ENCODE data around the gene GNA14. TPM values are rescaled to one million over a fixed set of nuclear protein-coding genes. Genes with fewer than 3 reads are reported as not detected.

GNA14 gene
- total and polyA plus RNA-seq, 2 of the 8 experiments (the other 6 are each of a cell fraction or from before 2014, with no cell fraction given): 3.4 to 6.3 TPM

DNA sequence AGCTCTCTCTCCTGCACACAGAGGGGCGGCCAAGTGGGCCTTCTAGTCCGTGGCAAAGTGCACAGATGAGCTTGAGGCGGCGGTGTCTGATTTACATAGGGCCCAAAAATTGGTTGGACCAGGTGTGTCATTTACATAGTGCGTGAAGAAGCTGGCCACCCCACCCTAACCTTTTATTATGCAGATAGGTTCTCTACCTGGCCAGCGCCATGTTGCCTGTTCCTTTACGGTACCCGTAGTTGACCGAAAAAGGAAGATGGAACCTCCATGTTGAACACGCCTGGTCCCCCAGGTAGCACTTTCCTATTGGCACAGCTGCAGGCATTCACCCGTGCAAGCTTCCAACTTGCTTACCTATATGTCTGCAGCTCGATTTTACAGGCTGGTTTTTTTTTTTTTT, 61.5 kb downstream of the GNA14 start:
- H2AFZ ChIP-seq (ENCODE audit: low read length): no peak overlapping the region
- no peak overlapping the region for H4K5ac ChIP-seq (ENCODE audit: insufficient read length, low read depth, low read length)
- H4K91ac ChIP-seq (replicated peaks; ENCODE audit: insufficient read length, low read length): peak overlapping the region; percentile 67
- no peaks in the 10 kb centered on the region for H3K27me3 ChIP-seq (replicated peaks in 1 of 4; ENCODE audit: control insufficient read depth in 3 of 4, extremely low read depth in 1 of 4, insufficient read depth in 3 of 4, low read length in 3 of 4)
- H3K23ac ChIP-seq (ENCODE audit: insufficient read length): no peak overlapping the region
- H2AK5ac ChIP-seq (ENCODE audit: low read depth, low read length): no peak overlapping the region; the same call in 1 of the 2 replicates
- peak overlapping the region; percentile 10; the same call in 1 of the 2 replicates for H3K27ac ChIP-seq (ENCODE audit: low read depth, low read length)
- no peak overlapping the region for H3K14ac ChIP-seq (ENCODE audit: insufficient read length)
- no peaks in the 10 kb centered on the region for H3K79me2 ChIP-seq (ENCODE audit: control insufficient read depth in 1 of 2, insufficient read depth in 2 of 2, low read length in 2 of 2)
- H2BK120ac ChIP-seq (replicated peaks; ENCODE audit: low read depth, low read length): peak overlapping the region; percentile 65
- peaks cover 3 to 23% (median 14%) of the 10 kb centered on the region in 4 experiments; a peak in 4 of 7 replicates for H3K4me1 ChIP-seq (replicated peaks in 1 of 4; ENCODE audit: control insufficient read depth in 3 of 4, insufficient read depth in 4 of 4, low read length in 3 of 4)
- H3K4me2 ChIP-seq (ENCODE audit: insufficient read depth in 1 of 2, low read depth in 2 of 2, low read length in 2 of 2): no peak overlapping the region
- DNase-seq (ENCODE audit: low read depth in 1 of 2, low spot score in 2 of 2) (no peak), FAIRE-seq (no peak)
- H3K23me2 ChIP-seq (ENCODE audit: low read depth, low read length): no peaks in the 10 kb centered on the region
- H2BK20ac ChIP-seq (ENCODE audit: low read length): peak overlapping the region; percentile 94; the same call in 1 of the 2 replicates
- no peaks in the 10 kb centered on the region for H3K9me3 ChIP-seq (ENCODE audit: insufficient read depth in 2 of 2, low read depth in 1 of 2, low read length in 1 of 2)
- no peak overlapping the region for H2BK15ac ChIP-seq (ENCODE audit: low read length)
- peak overlapping the region; percentile 82; the same call in 1 of the 2 replicates for H2BK5ac ChIP-seq (ENCODE audit: low read depth, low read length)
- peak overlapping the region; percentile 20; the same call in 1 of the 2 replicates for H3K18ac ChIP-seq (ENCODE audit: extremely low read depth, low read length)
- no peak overlapping the region for H3K9ac ChIP-seq (replicated peaks in 1 of 4; ENCODE audit: extremely low read depth in 1 of 4, low read depth in 3 of 4, low read length in 3 of 4)
- no peaks in the 10 kb centered on the region for H3K36me3 ChIP-seq (ENCODE audit: control insufficient read depth in 2 of 4, insufficient read depth in 4 of 4, low read length in 3 of 4)
- no peaks in the 10 kb centered on the region; the same call in 1 of the 2 replicates for H3K79me1 ChIP-seq (ENCODE audit: low read depth, low read length)
- ChIA-PET CTCF (ENCODE audit: partially characterized antibody) (interaction anchor here (0.5 to 1.7 kb wide), 6 partner anchors 11 to 629 kb away, joined by 3 read pairs; no protein-coding TSS in a partner anchor), POLR2A (ENCODE audit: partially characterized antibody) (interaction anchor here (0.6 to 1.6 kb wide), 2 partner anchors 53 to 149 kb away, joined by 3 to 4 read pairs; no protein-coding TSS in a partner anchor)
- 85% methylated on average over 12 of the region's 12 CpGs; no CpG with 5 or more reads in 1 of the 2 experiments for whole genome bisulfite sequencing, 2 experiments (ENCODE audit: extremely low coverage in 1 of 2, insufficient coverage in 1 of 2, insufficient read length in 1 of 2, insufficient replicate concordance in 2 of 2, low coverage in 1 of 2, low lambda C conversion rate in 2 of 2, missing lambda C conversion rate in 1 of 2)
- no peak overlapping the region for H3K4me3 ChIP-seq (ENCODE audit: extremely low read depth in 1 of 4, insufficient read depth in 2 of 4, low read depth in 3 of 4, low read length in 4 of 4)
- peak overlapping the region; percentile 70 for H2BK12ac ChIP-seq (ENCODE audit: low read depth, low read length)
- no peak overlapping the region for H3K4ac ChIP-seq (replicated peaks; ENCODE audit: insufficient read length, low read depth, low read length)
- H4K20me1 ChIP-seq (replicated peaks in 1 of 2; ENCODE audit: control insufficient read depth in 1 of 2, insufficient read depth in 2 of 2, low read length in 2 of 2): no peaks in the 10 kb centered on the region
- no peak overlapping the region for H3K56ac ChIP-seq (replicated peaks; ENCODE audit: insufficient read length, low read depth, low read length)
- no peak for TF ChIP-seq GTF2F1 (IDR thresholded peaks at IDR 0.05; ENCODE audit: borderline replicate concordance, low read depth, low read length)
- TF ChIP-seq FOSL1 (IDR thresholded peaks at IDR 0.05; ENCODE audit: insufficient read depth, low read depth, low read length): no peak
- no peak for TF ChIP-seq BCL11A (IDR thresholded peaks at IDR 0.05; ENCODE audit: low read depth in 2 of 2, low read length in 2 of 2)
- TF ChIP-seq, protein P1, sequence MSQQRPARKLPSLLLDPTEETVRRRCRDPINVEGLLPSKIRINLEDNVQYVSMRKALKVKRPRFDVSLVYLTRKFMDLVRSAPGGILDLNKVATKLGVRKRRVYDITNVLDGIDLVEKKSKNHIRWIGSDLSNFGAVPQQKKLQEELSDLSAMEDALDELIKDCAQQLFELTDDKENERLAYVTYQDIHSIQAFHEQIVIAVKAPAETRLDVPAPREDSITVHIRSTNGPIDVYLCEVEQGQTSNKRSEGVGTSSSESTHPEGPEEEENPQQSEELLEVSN (IDR thresholded peaks at IDR 0.05): no peak
- TF ChIP-seq GABPA (IDR thresholded peaks at IDR 0.05; ENCODE audit: borderline replicate concordance, insufficient read depth, low read length): no peak
- no peak for TF ChIP-seq CBX8 (IDR thresholded peaks at IDR 0.05; ENCODE audit: borderline replicate concordance, low read depth, low read length)
- no peak for TF ChIP-seq POLR2AphosphoS5 (IDR thresholded peaks at IDR 0.05; ENCODE audit: low read depth, low read length)
- no peak for TF ChIP-seq RNF2 (IDR thresholded peaks at IDR 0.05; ENCODE audit: borderline replicate concordance, low read depth, low read length, missing control alignments, poor library complexity, severe bottlenecking)
- no peak for TF ChIP-seq RFX5 (IDR thresholded peaks at IDR 0.05; ENCODE audit: borderline replicate concordance, low read depth, low read length)
- no peak for TF ChIP-seq POU5F1 (IDR thresholded peaks at IDR 0.05; ENCODE audit: low read depth, low read length)
- no peak overlapping the region for H4K8ac ChIP-seq (ENCODE audit: extremely low read depth, insufficient read depth, low read length)

All from H1 (cell line).